HL-60/S4 (cell line): ENCODE data around the gene UBE2V1.
"Not testable (repeated sequence)": the region's sequence is repeated elsewhere in the genome, so short reads cannot be mapped to it uniquely, and the experiment has no call there.

Experiments used
- in situ Hi-C: fragments of 300-500 bp; cut with MboI; formaldehyde crosslinking; loops from 2 replicates; pipeline ENCODE4 v1.14.3; 2022; ENCODE audit warnings: low sequenced_read_pairs

UBE2V1 gene

GRCh38 chr20:50138120-50138478, 25.1 kb upstream of the UBE2V1 start:
- in situ Hi-C loops: no loop called here

GRCh38 chr20:50137702-50138101, 24.8 kb upstream of the UBE2V1 start:
- in situ Hi-C loops: not testable (repeated sequence)

GRCh38 chr20:50136822-50137599, 24.1 kb upstream of the UBE2V1 start:
- in situ Hi-C loops: no loop called here

- in situ Hi-C loops: not testable (repeated sequence)
Measured at GRCh38 chr20:50135157-50135556, 22.2 kb upstream of the UBE2V1 start.

GRCh38 chr20:50133474-50134217, 20.7 kb upstream of the UBE2V1 start:
- in situ Hi-C loops: no loop called here

GRCh38 chr20:50133041-50133440, 20.1 kb upstream of the UBE2V1 start:
- in situ Hi-C loops: no loop called here

GRCh38 chr20:50130995-50131394, 18.0 kb upstream of the UBE2V1 start:
- in situ Hi-C loops: no loop called here

GRCh38 chr20:50130356-50130723, 17.4 kb upstream of the UBE2V1 start:
- in situ Hi-C loops: no loop called here

- in situ Hi-C loops: no loop called here
Measured at GRCh38 chr20:50129662-50130355, 16.9 kb upstream of the UBE2V1 start.

- in situ Hi-C loops: no loop called here
Measured at GRCh38 chr20:50128520-50128905, 15.6 kb upstream of the UBE2V1 start.

- in situ Hi-C loops: no loop called here
Measured at GRCh38 chr20:50127587-50128519, 14.9 kb upstream of the UBE2V1 start.

GRCh38 chr20:50126662-50127061, 13.7 kb upstream of the UBE2V1 start:
- in situ Hi-C loops: no loop called here

- in situ Hi-C loops: no loop called here
Measured at GRCh38 chr20:50125279-50125678, 12.3 kb upstream of the UBE2V1 start.

GRCh38 chr20:50124496-50124895, 11.5 kb upstream of the UBE2V1 start:
- in situ Hi-C loops: no loop called here

GRCh38 chr20:50123418-50123817, 10.5 kb upstream of the UBE2V1 start:
- in situ Hi-C loops: no loop called here

- in situ Hi-C loops: no loop called here
Measured at GRCh38 chr20:50122763-50123162, 9.8 kb upstream of the UBE2V1 start.

- in situ Hi-C loops: no loop called here
Measured at GRCh38 chr20:50121858-50122271, 8.9 kb upstream of the UBE2V1 start.

- in situ Hi-C loops: no loop called here
Measured at GRCh38 chr20:50120935-50121693, 8.2 kb upstream of the UBE2V1 start.

- in situ Hi-C loops: no loop called here
Measured at GRCh38 chr20:50118203-50118602, 5.3 kb upstream of the UBE2V1 start.

GRCh38 chr20:50116368-50116999, 3.5 kb upstream of the UBE2V1 start:
- in situ Hi-C loops: no loop called here
